K562 (cell line): ENCODE data around the gene CELF4. TPM values are rescaled to one million over a fixed set of nuclear protein-coding genes. Genes with fewer than 3 reads are reported as not detected.
A peak's percentile ranks its signal among the peaks of the same experiment; 100 is the strongest.

ENCODE experiments used
- ATAC-seq: fragments of 200-7000 bp; cut with Tn5 transposase; 3 replicates; pipeline ENCODE4 v1.9.1; 2020; ENCODE audit warnings: moderate library complexity
- BruUV-seq: library from RNA; stranded (reverse); fragments of 400-500 nt; replicated peaks from 2 replicates; lab custom pipeline; 2021; lab: Mats Ljungman, UMichigan
- CTCF ChIA-PET: fragments of 300-600 bp; formaldehyde crosslinking; extraction: SDS; loops from one replicate; lab custom pipeline; 2021; ENCODE audit warnings: low intra/inter-chr PET ratio; lab: Yijun Ruan, JAX
- POLR2A ChIA-PET: fragments of 300-600, 350-650 bp; sonication (Branson Sonifier 250); formaldehyde crosslinking; extraction: SDS; loops from one replicate; lab custom pipeline; 2021; ENCODE audit warnings: antibody characterized with exemption, inconsistent platforms; lab: Yijun Ruan, JAX
- DNase-seq, 4 experiments: peaks; one replicate each; pipeline versions ENCODE4 v3.0.0 to v3.0.0-alpha.2; 2011 to 2018; ENCODE audit warnings: low spot score in 3 of 4, mixed read lengths in 3 of 4; ENCODE audit errors: extremely low read depth in 1 of 4
- FAIRE-seq: peaks from 2 replicates; lab custom pipeline; 2011; peaks lifted over from hg19 to GRCh38; lab: Jason Lieb, UNC
- H2AFZ ChIP-seq: 2 replicates; pipeline ENCODE4 v1.6.0; 2011; ENCODE audit warnings: low read depth, low read length, control low read depth, inconsistent platforms
- H3K27ac ChIP-seq: fragments of 200-600 bp; 3 replicates; pipeline ENCODE4 v1.8.0; 2011; ENCODE audit warnings: low read depth, mild to moderate bottlenecking, control low read depth, inconsistent platforms, low read length, moderate library complexity, mixed read lengths; ENCODE audit errors: extremely low read depth
- H3K27me3 ChIP-seq, 2 experiments: fragments of 300-600 bp in 1 of 2; 2 replicates in 1 of 2; 3 replicates in 1 of 2; pipeline versions ENCODE4 v1.6.0 to v1.8.0; 2011; ENCODE audit warnings: inconsistent platforms in 2 of 2, low read length in 2 of 2, mild to moderate bottlenecking in 1 of 2, mixed read lengths in 1 of 2, moderate library complexity in 1 of 2; ENCODE audit not compliant: control insufficient read depth in 2 of 2, insufficient read depth in 2 of 2
- H3K36me3 ChIP-seq: fragments of 300-600 bp; 3 replicates; pipeline ENCODE4 v1.8.0; 2011; ENCODE audit warnings: mild to moderate bottlenecking, low read length, inconsistent platforms; ENCODE audit not compliant: control insufficient read depth, insufficient read depth
- H3K4me1 ChIP-seq, 2 experiments: fragments of 200-600 bp in 1 of 2; replicated peaks in 1 of 2; 2 replicates in 1 of 2; 3 replicates in 1 of 2; pipeline versions ENCODE4 v1.5.1 to v1.8.0; 2011; ENCODE audit warnings: inconsistent platforms in 2 of 2, low read length in 2 of 2, mild to moderate bottlenecking in 1 of 2, mixed read lengths in 1 of 2, moderate library complexity in 1 of 2; ENCODE audit not compliant: control insufficient read depth in 2 of 2, insufficient read depth in 2 of 2
- H3K4me2 ChIP-seq: 2 replicates; pipeline ENCODE4 v1.6.1; 2011; ENCODE audit warnings: low read length, control low read depth, inconsistent platforms, mixed read lengths; ENCODE audit not compliant: insufficient read depth
- H3K4me3 ChIP-seq: fragments of 200-600 bp; sonication (generic), shearing (Covaris generic); 2 replicates; pipeline ENCODE4 v1.5.1; 2016; ENCODE audit warnings: control low read depth, inconsistent platforms
- H3K79me2 ChIP-seq: fragments of 200-600 bp; 3 replicates; pipeline ENCODE4 v1.8.0; 2011; ENCODE audit warnings: low read length, inconsistent platforms; ENCODE audit not compliant: control insufficient read depth, insufficient read depth
- H3K9ac ChIP-seq, 2 experiments: 2 replicates each; pipeline versions ENCODE4 v1.6.0 to v1.6.1; 2011; ENCODE audit warnings: low read depth in 2 of 2, low read length in 2 of 2, control low read depth in 1 of 2, inconsistent platforms in 1 of 2, mild to moderate bottlenecking in 1 of 2, mixed read lengths in 1 of 2; ENCODE audit not compliant: insufficient read depth in 1 of 2
- H3K9me1 ChIP-seq: one replicate; pipeline ENCODE4 v1.6.0; 2011; ENCODE audit warnings: inconsistent platforms, mild to moderate bottlenecking, low read length, moderate library complexity; ENCODE audit not compliant: control insufficient read depth, insufficient read depth
- H3K9me3 ChIP-seq: replicated peaks from 2 replicates; pipeline ENCODE4 v1.5.1; 2011; ENCODE audit warnings: low read depth, low read length, inconsistent platforms; ENCODE audit not compliant: control insufficient read depth, insufficient read depth
- H4K20me1 ChIP-seq: replicated peaks from 2 replicates; pipeline ENCODE4 v1.6.1; 2011; ENCODE audit warnings: low read length, inconsistent platforms, mixed read lengths; ENCODE audit not compliant: control insufficient read depth, insufficient read depth
- CTBP1 ChIP-seq: fragments of 450-650 bp; IDR thresholded peaks from 2 replicates; pipeline ENCODE4 v1.6.1; 2016; ENCODE audit warnings: borderline replicate concordance
- CTCF ChIP-seq, 3 experiments: IDR thresholded peaks in 2 of 3; conservative IDR thresholded peaks in 1 of 3; 2 replicates each; pipeline ENCODE4 v1.5.1; 2011 to 2012; ENCODE audit warnings: low read length in 3 of 3, mild to moderate bottlenecking in 3 of 3, control low read depth in 2 of 3, improper control_type of control experiment in 1 of 3, inconsistent platforms in 1 of 3, low read depth in 1 of 3, mixed read lengths in 1 of 3, moderate library complexity in 1 of 3; ENCODE audit not compliant: insufficient read depth in 2 of 3
- FOXJ2 ChIP-seq: fragments of 200-800 bp; sonication (Bioruptor generic); IDR thresholded peaks from 2 replicates; pipeline ENCODE4 v1.6.1; 2016; ENCODE audit warnings: missing genetic modification characterization, missing compliant biosample characterization
- FOXK2 ChIP-seq, 2 experiments: fragments of 450-650 bp; IDR thresholded peaks in 1 of 2; conservative IDR thresholded peaks in 1 of 2; 2 replicates each; pipeline ENCODE4 v1.6.1; 2016; ENCODE audit warnings: low read depth in 2 of 2, mild to moderate bottlenecking in 1 of 2
- GTF3C2 ChIP-seq: IDR thresholded peaks from 3 replicates; pipeline ENCODE4 v1.6.1; 2011; ENCODE audit warnings: borderline replicate concordance, mild to moderate bottlenecking, moderate library complexity; ENCODE audit not compliant: insufficient read length; ENCODE audit errors: extremely low read depth
- NRF1 ChIP-seq, 2 experiments: fragments of 450-650 bp; IDR thresholded peaks in 1 of 2; conservative IDR thresholded peaks in 1 of 2; 2 replicates each; pipeline ENCODE4 v1.6.1; 2014; ENCODE audit warnings: mild to moderate bottlenecking in 2 of 2
- RFX1 ChIP-seq: fragments of 450-650 bp; IDR thresholded peaks from 2 replicates; pipeline ENCODE4 v1.6.1; 2016; ENCODE audit warnings: mild to moderate bottlenecking, moderate library complexity
- TOE1 ChIP-seq, 2 experiments: fragments of 450-650 bp in 1 of 2; sonication (generic) in 1 of 2; formaldehyde crosslinking in 1 of 2; IDR thresholded peaks; 2 replicates each; pipeline versions ENCODE4 v1.7.1 to v1.8.0; 2016 to 2022; ENCODE audit warnings: borderline replicate concordance in 2 of 2, mild to moderate bottlenecking in 2 of 2, antibody characterized with exemption in 1 of 2, inconsistent platforms in 1 of 2, low read depth in 1 of 2, missing genetic modification reagents in 1 of 2, moderate library complexity in 1 of 2
- VEZF1 ChIP-seq: fragments of 200-800 bp; sonication (Bioruptor generic); IDR thresholded peaks from 2 replicates; pipeline ENCODE4 v1.6.1; 2017; ENCODE audit warnings: missing genetic modification characterization, missing compliant biosample characterization
- ZNF830 ChIP-seq: fragments of 250-450 bp; sonication (Bioruptor Pico); IDR thresholded peaks from 2 replicates; pipeline ENCODE4 v1.5.0; 2021; ENCODE audit warnings: mild to moderate bottlenecking
- WGBS: fragments of 100-300 bp; shearing (Covaris generic); methylation state at CpG from one replicate; pipeline ENCODE4 v1.1.6; 2016; ENCODE audit warnings: low coverage, mixed read lengths; ENCODE audit not compliant: insufficient coverage; ENCODE audit errors: missing lambda C conversion rate; 5-methylcytosine and 5-hydroxymethylcytosine counted together
- in situ Hi-C: fragments of 300-500 bp; cut with MboI; formaldehyde crosslinking; loops from 4 replicates; pipeline ENCODE4 v1.15.0; 2018; ENCODE audit warnings: inconsistent platforms, mixed read lengths
- intact Hi-C: fragments of 100-400 bp; cut with micrococcal nuclease; formaldehyde crosslinking; loops from 2 replicates; pipeline ENCODE4 v1.14.2; 2022
- polyA plus RNA-seq, 8 experiments: library from polyadenylated mRNA; depleted of rRNA in 4 of 8; stranded (reverse) in 5 of 8; unstranded in 3 of 8; fragments of >200 nt; fragmentation: Nextera tagmentation in 2 of 8; fragmentation: Illumina TruSeq in 1 of 8; extraction: Ambion mirVana in 2 of 8; extraction: Trizol in 1 of 8; gene quantifications; 2 replicates each; pipeline versions ENCODE4 v1.2.1 to v1.2.3, GENCODE V29; 2011 to 2014; ENCODE audit warnings: inconsistent platforms in 1 of 8, missing spikeins in 1 of 8
- total RNA-seq, 7 experiments: library from RNA; depleted of rRNA in 6 of 7; stranded (reverse); fragments of >200 nt in 6 of 7; fragmentation: Illumina TruSeq in 2 of 7; extraction: Trizol in 2 of 7; gene quantifications; 2 replicates each; pipeline versions ENCODE4 v1.2.1 to v1.2.3, GENCODE V29; 2011 to 2021; ENCODE audit warnings: low replicate concordance in 1 of 7

Gene CELF4
- total and polyA plus RNA-seq, 9 of the 15 experiments (the other 6 are each of a cell fraction or from before 2014, with no cell fraction given), result 0.04 to 0.24 (median 0.07) TPM; not detected in 3

- no peak for TF ChIP-seq TOE1 (IDR thresholded peaks at IDR 0.05; ENCODE audit: borderline replicate concordance)
- no peak for TF ChIP-seq TOE1 (CRISPR knock-in tag; IDR thresholded peaks at IDR 0.05; ENCODE audit: borderline replicate concordance, low read depth)
- TF ChIP-seq ZNF830, result no peak
- TF ChIP-seq GTF3C2, result no peak
- TF ChIP-seq, all 486 proteins: peak for 0
Measured at GRCh38 chr18:37394610-37394965, 171.0 kb downstream of the CELF4 start (continued).

DNA sequence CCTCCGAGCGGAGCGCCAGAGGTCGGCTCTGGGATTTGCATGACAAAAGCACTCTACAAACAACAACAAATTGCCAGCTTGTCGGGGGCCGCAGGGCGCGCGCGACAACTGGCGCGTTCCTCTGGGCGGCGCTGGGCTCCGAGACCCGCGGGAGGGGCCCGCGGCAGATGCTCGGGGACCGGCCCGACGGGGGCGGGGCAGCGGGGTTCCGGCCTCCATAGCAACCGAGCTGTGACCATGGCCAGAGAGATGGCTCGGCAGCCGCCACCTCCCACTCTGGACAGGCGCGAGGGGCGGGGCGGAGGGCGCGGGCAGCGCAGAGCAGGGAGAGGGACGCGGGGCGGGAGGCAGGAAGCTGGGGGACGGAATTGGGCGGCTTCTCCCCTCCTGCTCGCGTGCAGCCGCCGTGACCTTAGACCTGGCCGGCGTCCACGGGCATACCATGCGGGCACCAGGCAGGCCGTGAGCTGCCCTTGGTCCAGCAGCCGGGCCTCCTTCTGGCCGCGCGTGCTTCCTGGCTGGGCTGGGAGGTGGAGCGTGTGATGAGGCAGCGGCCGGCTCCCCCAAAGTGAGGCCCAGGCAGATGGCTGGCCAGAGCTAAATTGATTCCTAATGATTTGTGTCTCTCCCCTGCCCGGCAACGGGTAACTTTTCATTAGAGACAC is 171.5 kb downstream of the CELF4 start:
- no peak overlapping the region for H2AFZ ChIP-seq
- no peaks in the 10 kb centered on the region for H3K79me2 ChIP-seq
- intact Hi-C loops (no loop called here), in situ Hi-C loops (no loop called here)
- no peak overlapping the region for H3K27ac ChIP-seq
- no peaks in the 10 kb centered on the region for H3K36me3 ChIP-seq
- H3K4me1 ChIP-seq, result peaks cover 0 to 8% of the 10 kb centered on the region in 2 experiments; a peak in 3 of 5 replicates
- WGBS, result 2% methylated on average over 18 of the region's 59 CpGs
- ATAC-seq (peak; percentile 85), DNase-seq (peak; percentile 65 to 89 (median 83)), FAIRE-seq (no peak)
- H3K9ac ChIP-seq, result no peak overlapping the region
- no peaks in the 10 kb centered on the region for H3K9me1 ChIP-seq
- no peak overlapping the region for H3K4me2 ChIP-seq
- CTCF ChIA-PET, result no interaction called here
- H3K4me3 ChIP-seq, result no peak overlapping the region
- no peak for TF ChIP-seq FOXJ2 (tag)
- TF ChIP-seq CTBP1, result 0 out of 2 replicates have a peak, but pooled peaks have one; percentile 35
- 0 out of 2 replicates have a peak, but pooled peaks have one; percentile 30 for TF ChIP-seq VEZF1 (CRISPR knock-in tag)
- no peak for TF ChIP-seq FOXK2 (conservative IDR thresholded peaks at IDR 0.05 in 1 of 2, IDR thresholded peaks at IDR 0.05 in 1 of 2; ENCODE audit: low read depth in 2 of 2)
- peak in 1 of 3 experiments; percentile 19; a peak in 2 of 6 replicates for TF ChIP-seq CTCF (IDR thresholded peaks at IDR 0.05 in 2 of 3, conservative IDR thresholded peaks at IDR 0.05 in 1 of 3; ENCODE audit: insufficient read depth in 2 of 3, low read depth in 1 of 3, low read length in 3 of 3)
- peak; percentile 56; the same call in 1 of the 2 replicates for TF ChIP-seq RFX1
- peak; percentile 22 to 45; a peak in 2 of 4 replicates for TF ChIP-seq NRF1 (conservative IDR thresholded peaks at IDR 0.05 in 1 of 2, IDR thresholded peaks at IDR 0.05 in 1 of 2)
- peaks cover 0 to 10% of the 10 kb centered on the region in 2 experiments; a peak in 2 of 5 replicates for H3K27me3 ChIP-seq
- H4K20me1 ChIP-seq, result peaks cover 2% of the 10 kb centered on the region; the same call in 1 of the 2 replicates
- POLR2A ChIA-PET, result no interaction called here
- no peaks in the 10 kb centered on the region for H3K9me3 ChIP-seq
- no TSS peak for BruUV-seq
